WTC11 (cell line): ENCODE measurements around the gene HILPDA. TPM values are rescaled to one million over a fixed set of nuclear protein-coding genes. Genes with fewer than 3 reads are reported as not detected.

Experiments used
- ATAC-seq: fragments of 200-7000 bp; cut with Tn5 transposase; 2 replicates; pipeline ENCODE4 v1.10.0; 2021; ENCODE audit warnings: mild to moderate bottlenecking, moderate library complexity
- CTCF ChIA-PET: fragments of 300-600 bp; sonication (Branson Sonifier 250); formaldehyde crosslinking; loops from one replicate; lab custom pipeline; 2021; ENCODE audit warnings: antibody characterized with exemption; lab: Charles Lee
- POLR2A ChIA-PET: fragments of 350-600 bp; sonication (Branson Sonifier 250); formaldehyde crosslinking; loops from one replicate; lab custom pipeline; 2021; ENCODE audit warnings: antibody characterized with exemption; lab: Charles Lee
- DNase-seq: peaks from one replicate; pipeline ENCODE4 v3.0.0; 2021; ENCODE audit warnings: low spot score
- H3K27ac Mint-ChIP-seq: 2 replicates; pipeline ENCODE4 v1.8.0; 2021; ENCODE audit warnings: mixed read lengths
- H3K27me3 Mint-ChIP-seq: 2 replicates; pipeline ENCODE4 v1.8.0; 2021; ENCODE audit warnings: low read depth, mild to moderate bottlenecking, moderate library complexity, mixed read lengths
- H3K36me3 Mint-ChIP-seq: 2 replicates; pipeline ENCODE4 v1.8.0; 2021; ENCODE audit warnings: mixed read lengths
- H3K4me1 Mint-ChIP-seq: 2 replicates; pipeline ENCODE4 v1.8.0; 2022; ENCODE audit warnings: mixed read lengths
- H3K4me3 Mint-ChIP-seq: 2 replicates; pipeline ENCODE4 v1.8.0; 2021; ENCODE audit warnings: mild to moderate bottlenecking, moderate library complexity, mixed read lengths
- H3K9me3 Mint-ChIP-seq: 2 replicates; pipeline ENCODE4 v1.8.0; 2021; ENCODE audit warnings: mixed read lengths
- FOXP1 ChIP-seq: sonication (generic); formaldehyde crosslinking; IDR thresholded peaks from 2 replicates; pipeline ENCODE4 v1.8.0; 2022; ENCODE audit warnings: missing genetic modification reagents, mild to moderate bottlenecking, moderate library complexity, borderline replicate concordance
- GTF2I ChIP-seq: fragments of 250-450 bp; sonication (Bioruptor Pico); conservative IDR thresholded peaks from 2 replicates; pipeline ENCODE4 v1.4.0; 2021; ENCODE audit warnings: mild to moderate bottlenecking
- IRF2 ChIP-seq: sonication (generic); formaldehyde crosslinking; IDR thresholded peaks from 2 replicates; pipeline ENCODE4 v1.8.0; 2022; ENCODE audit warnings: low read depth, missing genetic modification reagents, borderline replicate concordance
- JUN ChIP-seq: sonication (generic); formaldehyde crosslinking; IDR thresholded peaks from 2 replicates; pipeline ENCODE4 v1.8.0; 2023; ENCODE audit warnings: mild to moderate bottlenecking, missing genetic modification reagents
- NFATC4 ChIP-seq: fragments of 250-450 bp; sonication (Bioruptor Pico); IDR thresholded peaks from 2 replicates; pipeline ENCODE4 v1.9.0; 2021; ENCODE audit warnings: mild to moderate bottlenecking
- RELA ChIP-seq: sonication (generic); formaldehyde crosslinking; IDR thresholded peaks from 2 replicates; pipeline ENCODE4 v1.8.1; 2022; ENCODE audit warnings: missing genetic modification reagents, mild to moderate bottlenecking, borderline replicate concordance
- SP1 ChIP-seq: sonication (generic); formaldehyde crosslinking; conservative IDR thresholded peaks from 2 replicates; pipeline ENCODE4 v1.8.1; 2022; ENCODE audit warnings: missing genetic modification reagents
- TCF7 ChIP-seq: sonication (generic); formaldehyde crosslinking; IDR thresholded peaks from 2 replicates; pipeline ENCODE4 v1.8.0; 2022; ENCODE audit warnings: mild to moderate bottlenecking, low read depth, missing genetic modification reagents, moderate library complexity
- TEAD4 ChIP-seq: sonication (generic); formaldehyde crosslinking; IDR thresholded peaks from 2 replicates; pipeline ENCODE4 v1.8.0; 2022; ENCODE audit warnings: mild to moderate bottlenecking, missing genetic modification reagents
- ZNF219 ChIP-seq: sonication (generic); formaldehyde crosslinking; IDR thresholded peaks from 2 replicates; pipeline ENCODE4 v1.8.0; 2023; ENCODE audit warnings: missing genetic modification reagents, mild to moderate bottlenecking, borderline replicate concordance
- ZNF232 ChIP-seq: sonication (generic); formaldehyde crosslinking; IDR thresholded peaks from 2 replicates; pipeline ENCODE4 v1.8.0; 2022; ENCODE audit warnings: mild to moderate bottlenecking, missing genetic modification reagents
- ZNF317 ChIP-seq: sonication (generic); formaldehyde crosslinking; IDR thresholded peaks from 2 replicates; pipeline ENCODE4 v1.8.1; 2023; ENCODE audit warnings: low read depth, mild to moderate bottlenecking, moderate library complexity, missing genetic modification reagents, borderline replicate concordance
- ZNF396 ChIP-seq: fragments of 250-450 bp; sonication (Bioruptor Pico); IDR thresholded peaks from 2 replicates; pipeline ENCODE4 v1.8.0; 2021; ENCODE audit warnings: mild to moderate bottlenecking, moderate library complexity, borderline replicate concordance
- ZNF423 ChIP-seq: fragments of 250-450 bp; sonication (Bioruptor Pico); IDR thresholded peaks from 2 replicates; pipeline ENCODE4 v2.1.2; 2022; ENCODE audit warnings: mild to moderate bottlenecking, moderate library complexity
- total RNA-seq: library from RNA; stranded (reverse); gene quantifications from 3 replicates; pipeline ENCODE4 v1.2.3, GENCODE V29; 2021
- TF ChIP-seq, protein P1 (sequence below): sonication (generic); formaldehyde crosslinking; IDR thresholded peaks from 2 replicates; pipeline ENCODE4 v1.8.1; 2022; ENCODE audit warnings: mild to moderate bottlenecking, missing genetic modification reagents, moderate library complexity, borderline replicate concordance
- TF ChIP-seq, protein P2 (sequence below): sonication (generic); formaldehyde crosslinking; IDR thresholded peaks from 2 replicates; pipeline ENCODE4 v1.8.0; 2022; ENCODE audit warnings: missing genetic modification reagents
- TF ChIP-seq, protein P3 (sequence below): sonication (generic); formaldehyde crosslinking; IDR thresholded peaks from 2 replicates; pipeline ENCODE4 v1.8.1; 2023; ENCODE audit warnings: mild to moderate bottlenecking, missing genetic modification reagents
- TF ChIP-seq, protein P4 (sequence below): sonication (generic); formaldehyde crosslinking; IDR thresholded peaks from 2 replicates; pipeline ENCODE4 v1.8.1; 2022; ENCODE audit warnings: low read depth, mild to moderate bottlenecking, moderate library complexity, missing genetic modification reagents, borderline replicate concordance
- TF ChIP-seq, protein P5 (sequence below): sonication (generic); formaldehyde crosslinking; IDR thresholded peaks from 2 replicates; pipeline ENCODE4 v1.8.1; 2023; ENCODE audit warnings: mild to moderate bottlenecking, missing genetic modification reagents
- TF ChIP-seq, protein P6 (sequence below): sonication (generic); formaldehyde crosslinking; IDR thresholded peaks from 2 replicates; pipeline ENCODE4 v1.8.1; 2023; ENCODE audit warnings: mild to moderate bottlenecking, moderate library complexity, missing genetic modification reagents
- TF ChIP-seq, protein P7 (sequence below): sonication (generic); formaldehyde crosslinking; IDR thresholded peaks from 2 replicates; pipeline ENCODE4 v1.8.1; 2023; ENCODE audit warnings: mild to moderate bottlenecking, missing genetic modification reagents, moderate library complexity
- TF ChIP-seq, protein P8 (sequence below): sonication (generic); formaldehyde crosslinking; IDR thresholded peaks from 2 replicates; pipeline ENCODE4 v1.8.0; 2023; ENCODE audit warnings: missing genetic modification reagents

HILPDA gene
- total RNA-seq, 1 experiment from 2014 or later = 28.7 TPM

DNA sequence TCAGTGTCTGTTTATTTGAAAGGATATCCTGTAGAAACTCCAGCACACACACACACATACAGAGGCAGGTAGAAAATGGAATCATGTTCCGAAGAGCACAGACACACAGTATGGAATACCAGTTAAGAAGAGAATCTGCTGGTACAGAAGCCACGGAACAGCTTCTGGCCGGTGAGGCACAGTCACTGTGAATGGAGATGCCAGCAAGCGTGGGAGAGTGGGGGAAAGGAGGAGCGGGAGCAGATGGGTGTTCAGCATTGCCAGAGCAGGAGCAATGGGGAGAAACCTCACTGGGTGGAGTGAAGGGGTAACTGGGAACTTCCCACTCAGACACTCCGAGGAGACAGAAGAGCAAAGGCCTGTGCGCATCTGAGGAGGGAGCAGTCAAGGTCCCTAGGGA lies 36.4 kb upstream of the HILPDA start:
- no peak overlapping the region for H3K4me3 Mint-ChIP-seq
- H3K4me1 Mint-ChIP-seq = no peaks in the 10 kb centered on the region
- TF ChIP-seq IRF2 (CRISPR knock-in tag) (no peak), JUN (CRISPR knock-in tag) (no peak), SP1 (no peak), RELA (CRISPR knock-in tag) (no peak), FOXP1 (CRISPR knock-in tag) (no peak), ZNF232 (CRISPR knock-in tag) (no peak)
- TF ChIP-seq, protein P1, sequence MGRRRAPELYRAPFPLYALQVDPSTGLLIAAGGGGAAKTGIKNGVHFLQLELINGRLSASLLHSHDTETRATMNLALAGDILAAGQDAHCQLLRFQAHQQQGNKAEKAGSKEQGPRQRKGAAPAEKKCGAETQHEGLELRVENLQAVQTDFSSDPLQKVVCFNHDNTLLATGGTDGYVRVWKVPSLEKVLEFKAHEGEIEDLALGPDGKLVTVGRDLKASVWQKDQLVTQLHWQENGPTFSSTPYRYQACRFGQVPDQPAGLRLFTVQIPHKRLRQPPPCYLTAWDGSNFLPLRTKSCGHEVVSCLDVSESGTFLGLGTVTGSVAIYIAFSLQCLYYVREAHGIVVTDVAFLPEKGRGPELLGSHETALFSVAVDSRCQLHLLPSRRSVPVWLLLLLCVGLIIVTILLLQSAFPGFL = no peak
- TF ChIP-seq, protein P2, sequence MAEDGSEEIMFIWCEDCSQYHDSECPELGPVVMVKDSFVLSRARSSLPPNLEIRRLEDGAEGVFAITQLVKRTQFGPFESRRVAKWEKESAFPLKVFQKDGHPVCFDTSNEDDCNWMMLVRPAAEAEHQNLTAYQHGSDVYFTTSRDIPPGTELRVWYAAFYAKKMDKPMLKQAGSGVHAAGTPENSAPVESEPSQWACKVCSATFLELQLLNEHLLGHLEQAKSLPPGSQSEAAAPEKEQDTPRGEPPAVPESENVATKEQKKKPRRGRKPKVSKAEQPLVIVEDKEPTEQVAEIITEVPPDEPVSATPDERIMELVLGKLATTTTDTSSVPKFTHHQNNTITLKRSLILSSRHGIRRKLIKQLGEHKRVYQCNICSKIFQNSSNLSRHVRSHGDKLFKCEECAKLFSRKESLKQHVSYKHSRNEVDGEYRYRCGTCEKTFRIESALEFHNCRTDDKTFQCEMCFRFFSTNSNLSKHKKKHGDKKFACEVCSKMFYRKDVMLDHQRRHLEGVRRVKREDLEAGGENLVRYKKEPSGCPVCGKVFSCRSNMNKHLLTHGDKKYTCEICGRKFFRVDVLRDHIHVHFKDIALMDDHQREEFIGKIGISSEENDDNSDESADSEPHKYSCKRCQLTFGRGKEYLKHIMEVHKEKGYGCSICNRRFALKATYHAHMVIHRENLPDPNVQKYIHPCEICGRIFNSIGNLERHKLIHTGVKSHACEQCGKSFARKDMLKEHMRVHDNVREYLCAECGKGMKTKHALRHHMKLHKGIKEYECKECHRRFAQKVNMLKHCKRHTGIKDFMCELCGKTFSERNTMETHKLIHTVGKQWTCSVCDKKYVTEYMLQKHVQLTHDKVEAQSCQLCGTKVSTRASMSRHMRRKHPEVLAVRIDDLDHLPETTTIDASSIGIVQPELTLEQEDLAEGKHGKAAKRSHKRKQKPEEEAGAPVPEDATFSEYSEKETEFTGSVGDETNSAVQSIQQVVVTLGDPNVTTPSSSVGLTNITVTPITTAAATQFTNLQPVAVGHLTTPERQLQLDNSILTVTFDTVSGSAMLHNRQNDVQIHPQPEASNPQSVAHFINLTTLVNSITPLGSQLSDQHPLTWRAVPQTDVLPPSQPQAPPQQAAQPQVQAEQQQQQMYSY (CRISPR knock-in tag) = no peak
- TF ChIP-seq, protein P3, sequence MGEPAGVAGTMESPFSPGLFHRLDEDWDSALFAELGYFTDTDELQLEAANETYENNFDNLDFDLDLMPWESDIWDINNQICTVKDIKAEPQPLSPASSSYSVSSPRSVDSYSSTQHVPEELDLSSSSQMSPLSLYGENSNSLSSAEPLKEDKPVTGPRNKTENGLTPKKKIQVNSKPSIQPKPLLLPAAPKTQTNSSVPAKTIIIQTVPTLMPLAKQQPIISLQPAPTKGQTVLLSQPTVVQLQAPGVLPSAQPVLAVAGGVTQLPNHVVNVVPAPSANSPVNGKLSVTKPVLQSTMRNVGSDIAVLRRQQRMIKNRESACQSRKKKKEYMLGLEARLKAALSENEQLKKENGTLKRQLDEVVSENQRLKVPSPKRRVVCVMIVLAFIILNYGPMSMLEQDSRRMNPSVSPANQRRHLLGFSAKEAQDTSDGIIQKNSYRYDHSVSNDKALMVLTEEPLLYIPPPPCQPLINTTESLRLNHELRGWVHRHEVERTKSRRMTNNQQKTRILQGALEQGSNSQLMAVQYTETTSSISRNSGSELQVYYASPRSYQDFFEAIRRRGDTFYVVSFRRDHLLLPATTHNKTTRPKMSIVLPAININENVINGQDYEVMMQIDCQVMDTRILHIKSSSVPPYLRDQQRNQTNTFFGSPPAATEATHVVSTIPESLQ (CRISPR knock-in tag) = no peak
- TF ChIP-seq, protein P4, sequence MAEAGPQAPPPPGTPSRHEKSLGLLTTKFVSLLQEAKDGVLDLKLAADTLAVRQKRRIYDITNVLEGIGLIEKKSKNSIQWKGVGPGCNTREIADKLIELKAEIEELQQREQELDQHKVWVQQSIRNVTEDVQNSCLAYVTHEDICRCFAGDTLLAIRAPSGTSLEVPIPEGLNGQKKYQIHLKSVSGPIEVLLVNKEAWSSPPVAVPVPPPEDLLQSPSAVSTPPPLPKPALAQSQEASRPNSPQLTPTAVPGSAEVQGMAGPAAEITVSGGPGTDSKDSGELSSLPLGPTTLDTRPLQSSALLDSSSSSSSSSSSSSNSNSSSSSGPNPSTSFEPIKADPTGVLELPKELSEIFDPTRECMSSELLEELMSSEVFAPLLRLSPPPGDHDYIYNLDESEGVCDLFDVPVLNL (CRISPR knock-in tag) = no peak
- no peaks in the 10 kb centered on the region for H3K36me3 Mint-ChIP-seq
- ATAC-seq = no peak
- no peak overlapping the region for H3K27ac Mint-ChIP-seq
- no peak for DNase-seq
- POLR2A ChIA-PET = no interaction called here
- CTCF ChIA-PET = interaction anchor here (0.6 to 5.9 kb wide), 7 partner anchors 8 to 72 kb away, joined by 3 to 34 read pairs (median 6); no protein-coding TSS in a partner anchor
- H3K27me3 Mint-ChIP-seq = peaks cover 12% of the 10 kb centered on the region
- no peaks in the 10 kb centered on the region for H3K9me3 Mint-ChIP-seq

DNA sequence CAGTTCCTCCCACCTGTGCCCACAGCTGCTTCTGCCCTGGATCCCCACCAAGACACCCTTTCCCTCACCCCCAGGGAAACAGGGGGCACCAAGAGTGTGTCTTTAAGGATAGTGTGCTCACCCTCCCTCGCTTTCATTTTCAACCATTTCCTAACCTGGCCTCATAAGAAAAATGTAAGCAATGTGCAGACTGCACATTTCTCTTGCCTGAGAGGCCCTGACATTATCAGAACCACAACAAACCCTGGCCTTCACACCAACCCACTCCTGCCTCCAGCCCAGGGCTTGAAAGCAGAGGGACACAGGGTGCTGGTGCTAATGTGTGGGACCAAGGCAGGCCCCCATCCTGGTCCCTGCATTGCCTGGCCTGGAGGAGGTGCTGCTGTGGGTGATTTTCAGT lies 34.9 kb upstream of the HILPDA start:
- Mint-ChIP-seq H3K4me1 (no peaks in the 10 kb centered on the region), H3K27ac (no peak overlapping the region), H3K9me3 (no peaks in the 10 kb centered on the region)
- POLR2A ChIA-PET = no interaction called here
- no peak for TF ChIP-seq TEAD4
- TF ChIP-seq TCF7 (CRISPR knock-in tag) = no peak
- no peak for TF ChIP-seq ZNF317 (CRISPR knock-in tag)
- TF ChIP-seq, protein P5, sequence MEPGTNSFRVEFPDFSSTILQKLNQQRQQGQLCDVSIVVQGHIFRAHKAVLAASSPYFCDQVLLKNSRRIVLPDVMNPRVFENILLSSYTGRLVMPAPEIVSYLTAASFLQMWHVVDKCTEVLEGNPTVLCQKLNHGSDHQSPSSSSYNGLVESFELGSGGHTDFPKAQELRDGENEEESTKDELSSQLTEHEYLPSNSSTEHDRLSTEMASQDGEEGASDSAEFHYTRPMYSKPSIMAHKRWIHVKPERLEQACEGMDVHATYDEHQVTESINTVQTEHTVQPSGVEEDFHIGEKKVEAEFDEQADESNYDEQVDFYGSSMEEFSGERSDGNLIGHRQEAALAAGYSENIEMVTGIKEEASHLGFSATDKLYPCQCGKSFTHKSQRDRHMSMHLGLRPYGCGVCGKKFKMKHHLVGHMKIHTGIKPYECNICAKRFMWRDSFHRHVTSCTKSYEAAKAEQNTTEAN = no peak
- no peak for TF ChIP-seq ZNF423 (CRISPR knock-in tag)
- no peak for TF ChIP-seq IRF2 (CRISPR knock-in tag)
- TF ChIP-seq, protein P6, sequence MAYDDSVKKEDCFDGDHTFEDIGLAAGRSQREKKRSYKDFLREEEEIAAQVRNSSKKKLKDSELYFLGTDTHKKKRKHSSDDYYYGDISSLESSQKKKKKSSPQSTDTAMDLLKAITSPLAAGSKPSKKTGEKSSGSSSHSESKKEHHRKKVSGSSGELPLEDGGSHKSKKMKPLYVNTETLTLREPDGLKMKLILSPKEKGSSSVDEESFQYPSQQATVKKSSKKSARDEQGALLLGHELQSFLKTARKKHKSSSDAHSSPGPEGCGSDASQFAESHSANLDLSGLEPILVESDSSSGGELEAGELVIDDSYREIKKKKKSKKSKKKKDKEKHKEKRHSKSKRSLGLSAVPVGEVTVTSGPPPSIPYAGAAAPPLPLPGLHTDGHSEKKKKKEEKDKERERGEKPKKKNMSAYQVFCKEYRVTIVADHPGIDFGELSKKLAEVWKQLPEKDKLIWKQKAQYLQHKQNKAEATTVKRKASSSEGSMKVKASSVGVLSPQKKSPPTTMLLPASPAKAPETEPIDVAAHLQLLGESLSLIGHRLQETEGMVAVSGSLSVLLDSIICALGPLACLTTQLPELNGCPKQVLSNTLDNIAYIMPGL (CRISPR knock-in tag) = no peak
- TF ChIP-seq, protein P7, sequence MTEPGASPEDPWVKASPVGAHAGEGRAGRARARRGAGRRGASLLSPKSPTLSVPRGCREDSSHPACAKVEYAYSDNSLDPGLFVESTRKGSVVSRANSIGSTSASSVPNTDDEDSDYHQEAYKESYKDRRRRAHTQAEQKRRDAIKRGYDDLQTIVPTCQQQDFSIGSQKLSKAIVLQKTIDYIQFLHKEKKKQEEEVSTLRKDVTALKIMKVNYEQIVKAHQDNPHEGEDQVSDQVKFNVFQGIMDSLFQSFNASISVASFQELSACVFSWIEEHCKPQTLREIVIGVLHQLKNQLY (CRISPR knock-in tag) = no peak
- TF ChIP-seq ZNF396 (CRISPR knock-in tag) = no peak
- TF ChIP-seq GTF2I = no peak
- TF ChIP-seq ZNF219 (CRISPR knock-in tag) = no peak
- TF ChIP-seq NFATC4 (CRISPR knock-in tag) = no peak
- TF ChIP-seq, protein P8, sequence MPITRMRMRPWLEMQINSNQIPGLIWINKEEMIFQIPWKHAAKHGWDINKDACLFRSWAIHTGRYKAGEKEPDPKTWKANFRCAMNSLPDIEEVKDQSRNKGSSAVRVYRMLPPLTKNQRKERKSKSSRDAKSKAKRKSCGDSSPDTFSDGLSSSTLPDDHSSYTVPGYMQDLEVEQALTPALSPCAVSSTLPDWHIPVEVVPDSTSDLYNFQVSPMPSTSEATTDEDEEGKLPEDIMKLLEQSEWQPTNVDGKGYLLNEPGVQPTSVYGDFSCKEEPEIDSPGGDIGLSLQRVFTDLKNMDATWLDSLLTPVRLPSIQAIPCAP (CRISPR knock-in tag) = no peak
- TF ChIP-seq, all 79 proteins: peak for 0
- ATAC-seq = no peak
- H3K27me3 Mint-ChIP-seq = peaks cover 7% of the 10 kb centered on the region; the same call in 1 of the 2 replicates
- CTCF ChIA-PET = interaction anchor here (1.2 to 2.2 kb wide), 2 partner anchors 16 to 74 kb away, joined by 3 to 6 read pairs; no protein-coding TSS in a partner anchor
- no peak for DNase-seq
- H3K4me3 Mint-ChIP-seq = no peak overlapping the region
- no peaks in the 10 kb centered on the region for H3K36me3 Mint-ChIP-seq
